K562 (cell line): ENCODE measurements around the gene TEPSIN. TPM values are rescaled to one million over a fixed set of nuclear protein-coding genes. Genes with fewer than 3 reads are reported as not detected.

Experiments used
- ATAC-seq: fragments of 200-7000 bp; cut with Tn5 transposase; 3 replicates; pipeline ENCODE4 v1.9.1; 2020; ENCODE audit warnings: moderate library complexity
- BruUV-seq: library from RNA; stranded (reverse); fragments of 400-500 nt; replicated peaks from 2 replicates; lab custom pipeline; 2021; lab: Mats Ljungman, UMichigan
- CTCF ChIA-PET: fragments of 300-600 bp; formaldehyde crosslinking; extraction: SDS; loops from one replicate; lab custom pipeline; 2021; ENCODE audit warnings: low intra/inter-chr PET ratio; lab: Yijun Ruan, JAX
- POLR2A ChIA-PET: fragments of 300-600, 350-650 bp; sonication (Branson Sonifier 250); formaldehyde crosslinking; extraction: SDS; loops from one replicate; lab custom pipeline; 2021; ENCODE audit warnings: antibody characterized with exemption, inconsistent platforms; lab: Yijun Ruan, JAX
- DNase-seq, 4 experiments: peaks; one replicate each; pipeline versions ENCODE4 v3.0.0 to v3.0.0-alpha.2; 2011 to 2018; ENCODE audit warnings: low spot score in 3 of 4, mixed read lengths in 3 of 4; ENCODE audit errors: extremely low read depth in 1 of 4
- FAIRE-seq: peaks from 2 replicates; lab custom pipeline; 2011; peaks lifted over from hg19 to GRCh38; lab: Jason Lieb, UNC
- H2AFZ ChIP-seq: 2 replicates; pipeline ENCODE4 v1.6.0; 2011; ENCODE audit warnings: low read depth, low read length, control low read depth, inconsistent platforms
- H3K27ac ChIP-seq: fragments of 200-600 bp; 3 replicates; pipeline ENCODE4 v1.8.0; 2011; ENCODE audit warnings: low read depth, mild to moderate bottlenecking, control low read depth, inconsistent platforms, low read length, moderate library complexity, mixed read lengths; ENCODE audit errors: extremely low read depth
- H3K27me3 ChIP-seq, 2 experiments: fragments of 300-600 bp in 1 of 2; 2 replicates in 1 of 2; 3 replicates in 1 of 2; pipeline versions ENCODE4 v1.6.0 to v1.8.0; 2011; ENCODE audit warnings: inconsistent platforms in 2 of 2, low read length in 2 of 2, mild to moderate bottlenecking in 1 of 2, mixed read lengths in 1 of 2, moderate library complexity in 1 of 2; ENCODE audit not compliant: control insufficient read depth in 2 of 2, insufficient read depth in 2 of 2
- H3K36me3 ChIP-seq: fragments of 300-600 bp; 3 replicates; pipeline ENCODE4 v1.8.0; 2011; ENCODE audit warnings: mild to moderate bottlenecking, low read length, inconsistent platforms; ENCODE audit not compliant: control insufficient read depth, insufficient read depth
- H3K4me1 ChIP-seq, 2 experiments: fragments of 200-600 bp in 1 of 2; replicated peaks in 1 of 2; 2 replicates in 1 of 2; 3 replicates in 1 of 2; pipeline versions ENCODE4 v1.5.1 to v1.8.0; 2011; ENCODE audit warnings: inconsistent platforms in 2 of 2, low read length in 2 of 2, mild to moderate bottlenecking in 1 of 2, mixed read lengths in 1 of 2, moderate library complexity in 1 of 2; ENCODE audit not compliant: control insufficient read depth in 2 of 2, insufficient read depth in 2 of 2
- H3K4me2 ChIP-seq: 2 replicates; pipeline ENCODE4 v1.6.1; 2011; ENCODE audit warnings: low read length, control low read depth, inconsistent platforms, mixed read lengths; ENCODE audit not compliant: insufficient read depth
- H3K4me3 ChIP-seq: fragments of 200-600 bp; sonication (generic), shearing (Covaris generic); 2 replicates; pipeline ENCODE4 v1.5.1; 2016; ENCODE audit warnings: control low read depth, inconsistent platforms
- H3K79me2 ChIP-seq: fragments of 200-600 bp; 3 replicates; pipeline ENCODE4 v1.8.0; 2011; ENCODE audit warnings: low read length, inconsistent platforms; ENCODE audit not compliant: control insufficient read depth, insufficient read depth
- H3K9ac ChIP-seq, 2 experiments: 2 replicates each; pipeline versions ENCODE4 v1.6.0 to v1.6.1; 2011; ENCODE audit warnings: low read depth in 2 of 2, low read length in 2 of 2, control low read depth in 1 of 2, inconsistent platforms in 1 of 2, mild to moderate bottlenecking in 1 of 2, mixed read lengths in 1 of 2; ENCODE audit not compliant: insufficient read depth in 1 of 2
- H3K9me1 ChIP-seq: one replicate; pipeline ENCODE4 v1.6.0; 2011; ENCODE audit warnings: inconsistent platforms, mild to moderate bottlenecking, low read length, moderate library complexity; ENCODE audit not compliant: control insufficient read depth, insufficient read depth
- H3K9me3 ChIP-seq: replicated peaks from 2 replicates; pipeline ENCODE4 v1.5.1; 2011; ENCODE audit warnings: low read depth, low read length, inconsistent platforms; ENCODE audit not compliant: control insufficient read depth, insufficient read depth
- H4K20me1 ChIP-seq: replicated peaks from 2 replicates; pipeline ENCODE4 v1.6.1; 2011; ENCODE audit warnings: low read length, inconsistent platforms, mixed read lengths; ENCODE audit not compliant: control insufficient read depth, insufficient read depth
- CHCHD3 ChIP-seq: fragments of 250-450 bp; sonication (Bioruptor Pico); IDR thresholded peaks from 2 replicates; pipeline ENCODE4 v2.1.2; 2022; ENCODE audit warnings: mild to moderate bottlenecking
- CHD2 ChIP-seq: IDR thresholded peaks from 2 replicates; pipeline ENCODE4 v1.6.1; 2011; ENCODE audit warnings: low read depth, low read length
- CREBBP ChIP-seq: IDR thresholded peaks from one replicate; pipeline ENCODE4 v1.6.1; 2012; ENCODE audit warnings: low read depth, mild to moderate bottlenecking, control low read depth, inconsistent platforms, low read length
- GATAD2A ChIP-seq: fragments of 450-650 bp; IDR thresholded peaks from 2 replicates; pipeline ENCODE4 v1.6.1; 2017
- KAT8 ChIP-seq: fragments of 450-650 bp; IDR thresholded peaks from 2 replicates; pipeline ENCODE4 v1.6.1; 2016; ENCODE audit warnings: low read depth, mild to moderate bottlenecking
- MLLT1 ChIP-seq, 2 experiments: fragments of 450-650 bp; IDR thresholded peaks; 2 replicates each; pipeline ENCODE4 v1.6.1; 2016
- NR4A1 ChIP-seq, 2 experiments: fragments of 250-450 bp in 1 of 2; fragments of 450-650 bp in 1 of 2; sonication (Bioruptor Pico) in 1 of 2; IDR thresholded peaks; 2 replicates each; pipeline versions ENCODE4 v1.4.0 to v1.6.1; 2016 to 2020; ENCODE audit warnings: mild to moderate bottlenecking in 2 of 2, missing compliant biosample characterization in 1 of 2, missing genetic modification characterization in 1 of 2, moderate library complexity in 1 of 2
- PRMT5 ChIP-seq: sonication (generic); formaldehyde crosslinking; IDR thresholded peaks from 2 replicates; pipeline ENCODE4 v1.5.0; 2020; ENCODE audit warnings: missing genetic modification reagents
- SMAD3 ChIP-seq: fragments of 450-650 bp; formaldehyde crosslinking; conservative IDR thresholded peaks from 2 replicates; pipeline ENCODE4 v1.4.0; 2020; ENCODE audit warnings: mild to moderate bottlenecking
- STAT5B ChIP-seq: fragments of 250-450 bp; sonication (Bioruptor Pico); IDR thresholded peaks from 2 replicates; pipeline ENCODE4 v1.8.0; 2021; ENCODE audit warnings: mild to moderate bottlenecking, inconsistent platforms
- ZBTB34 ChIP-seq: fragments of 250-450 bp; sonication (Bioruptor Pico); IDR thresholded peaks from 2 replicates; pipeline ENCODE4 v1.8.0; 2021; ENCODE audit warnings: mild to moderate bottlenecking, moderate library complexity
- ZNF197 ChIP-seq: fragments of 200-800 bp; sonication (Bioruptor generic); IDR thresholded peaks from 2 replicates; pipeline ENCODE4 v1.6.1; 2016; ENCODE audit warnings: low read depth, missing genetic modification characterization, missing compliant biosample characterization
- ZNF274 ChIP-seq: IDR thresholded peaks from 2 replicates; pipeline ENCODE4 v1.6.1; 2011; ENCODE audit warnings: low read depth, mild to moderate bottlenecking, low read length, moderate library complexity, borderline replicate concordance
- ZNF507 ChIP-seq: conservative IDR thresholded peaks from 2 replicates; pipeline ENCODE4 v1.6.1; 2017; ENCODE audit warnings: missing genetic modification characterization, missing compliant biosample characterization
- WGBS: fragments of 100-300 bp; shearing (Covaris generic); methylation state at CpG from one replicate; pipeline ENCODE4 v1.1.6; 2016; ENCODE audit warnings: low coverage, mixed read lengths; ENCODE audit not compliant: insufficient coverage; ENCODE audit errors: missing lambda C conversion rate; 5-methylcytosine and 5-hydroxymethylcytosine counted together
- in situ Hi-C: fragments of 300-500 bp; cut with MboI; formaldehyde crosslinking; loops from 4 replicates; pipeline ENCODE4 v1.15.0; 2018; ENCODE audit warnings: inconsistent platforms, mixed read lengths
- intact Hi-C: fragments of 100-400 bp; cut with micrococcal nuclease; formaldehyde crosslinking; loops from 2 replicates; pipeline ENCODE4 v1.14.2; 2022
- polyA plus RNA-seq, 8 experiments: library from polyadenylated mRNA; depleted of rRNA in 4 of 8; stranded (reverse) in 5 of 8; unstranded in 3 of 8; fragments of >200 nt; fragmentation: Nextera tagmentation in 2 of 8; fragmentation: Illumina TruSeq in 1 of 8; extraction: Ambion mirVana in 2 of 8; extraction: Trizol in 1 of 8; gene quantifications; 2 replicates each; pipeline versions ENCODE4 v1.2.1 to v1.2.3, GENCODE V29; 2011 to 2014; ENCODE audit warnings: inconsistent platforms in 1 of 8, missing spikeins in 1 of 8
- total RNA-seq, 7 experiments: library from RNA; depleted of rRNA in 6 of 7; stranded (reverse); fragments of >200 nt in 6 of 7; fragmentation: Illumina TruSeq in 2 of 7; extraction: Trizol in 2 of 7; gene quantifications; 2 replicates each; pipeline versions ENCODE4 v1.2.1 to v1.2.3, GENCODE V29; 2011 to 2021; ENCODE audit warnings: low replicate concordance in 1 of 7

TEPSIN gene
- total and polyA plus RNA-seq, 9 of the 15 experiments (the other 6 are each of a cell fraction or from before 2014, with no cell fraction given), result 0.80 to 29.8 (median 5.3) TPM

- ATAC-seq (no peak; the same call in 2 of the 3 replicates), DNase-seq (no peak), FAIRE-seq (no peak)
- CTCF ChIA-PET, result interaction anchor here (0.6 to 4.0 kb wide), 6 partner anchors 230 to 448 kb away, joined by 3 to 33 read pairs (median 10); no protein-coding TSS in a partner anchor
- H3K4me2 ChIP-seq, result no peak overlapping the region
- no peaks in the 10 kb centered on the region for H3K27me3 ChIP-seq
- no peak overlapping the region for H3K4me3 ChIP-seq
- peaks cover 0 to 42% of the 10 kb centered on the region in 2 experiments; a peak in 1 of 5 replicates for H3K4me1 ChIP-seq
- intact Hi-C loops, result loop anchor here (5.0 kb wide), 1 partner anchor 39 kb away; no protein-coding TSS in a partner anchor
- WGBS, result 51% methylated on average over 4 of the region's 15 CpGs
- H4K20me1 ChIP-seq, result no peaks in the 10 kb centered on the region; the same call in 1 of the 2 replicates
- H3K36me3 ChIP-seq, result peaks cover 35% of the 10 kb centered on the region; the same call in 1 of the 3 replicates
- BruUV-seq, result no TSS peak
- H3K27ac ChIP-seq, result no peak overlapping the region
- no peaks in the 10 kb centered on the region for H3K79me2 ChIP-seq
- H3K9me1 ChIP-seq, result no peaks in the 10 kb centered on the region
- in situ Hi-C loops, result no loop called here
- POLR2A ChIA-PET, result interaction anchor here (0.6 to 0.8 kb wide), 3 partner anchors 8 to 150 kb away, joined by 3 read pairs; no protein-coding TSS in a partner anchor
- TF ChIP-seq SMAD3 (CRISPR knock-in tag) (no peak), ZNF507 (tag) (no peak), PRMT5 (CRISPR knock-in tag) (no peak), NR4A1 (CRISPR knock-in tag; IDR thresholded peaks at IDR 0.05) (no peak), NR4A1 (tag; IDR thresholded peaks at IDR 0.05) (no peak), STAT5B (CRISPR knock-in tag) (no peak), CHCHD3 (CRISPR knock-in tag) (no peak), ZNF197 (no peak), ZBTB34 (CRISPR knock-in tag) (no peak), CREBBP (no peak), ZNF274 (no peak), GATAD2A (no peak), CHD2 (no peak), MLLT1 (IDR thresholded peaks at IDR 0.05) (no peak), KAT8 (no peak)
- H3K9me3 ChIP-seq, result no peaks in the 10 kb centered on the region
- no peak overlapping the region for H2AFZ ChIP-seq
- peak overlapping the region in 1 of 2 experiments; percentile 27; a peak in 1 of 4 replicates for H3K9ac ChIP-seq
Measured at GRCh38 chr17:81252987-81253329, 14.1 kb upstream of the TEPSIN start.
